ENCODE data around the gene RICTOR.

Gene RICTOR

GRCh38 chr5:39100301-39100850, 26.2 kb upstream of the RICTOR start:
- no peak for DNase-seq (ENCODE audit: low read depth)

- DNase-seq (ENCODE audit: low read depth) = no peak
Observed at GRCh38 chr5:39099831-39100230, 25.6 kb upstream of the RICTOR start.

GRCh38 chr5:39093352-39093751, 19.2 kb upstream of the RICTOR start:
- no peak for DNase-seq (ENCODE audit: low read depth)

- DNase-seq (ENCODE audit: low read depth) = no peak
Observed at GRCh38 chr5:39092581-39093351, 18.6 kb upstream of the RICTOR start.

- no peak for DNase-seq (ENCODE audit: low read depth)
Observed at GRCh38 chr5:39091940-39092580, 17.9 kb upstream of the RICTOR start.

- DNase-seq (ENCODE audit: low read depth) = no peak
Observed at GRCh38 chr5:39083968-39084367, 9.8 kb upstream of the RICTOR start.

GRCh38 chr5:39082995-39083394, 8.8 kb upstream of the RICTOR start:
- DNase-seq (ENCODE audit: low read depth) = no peak

- DNase-seq (ENCODE audit: low read depth) = no peak
Observed at GRCh38 chr5:39080597-39081204, 6.5 kb upstream of the RICTOR start.

GRCh38 chr5:39080168-39080567, 6.0 kb upstream of the RICTOR start:
- no peak for DNase-seq (ENCODE audit: low read depth)

- no peak for DNase-seq (ENCODE audit: low read depth)
Observed at GRCh38 chr5:39079147-39079546, 4.9 kb upstream of the RICTOR start.

GRCh38 chr5:39076757-39077728, 2.8 kb upstream of the RICTOR start:
- no peak for DNase-seq (ENCODE audit: low read depth)

- DNase-seq (ENCODE audit: low read depth) = no peak
Observed at GRCh38 chr5:39076101-39076756, 2.0 kb upstream of the RICTOR start.

GRCh38 chr5:39073767-39074016, 507 bp downstream of the RICTOR start:
- DNase-seq (ENCODE audit: low read depth) = peak; percentile 0

- DNase-seq (ENCODE audit: low read depth) = peak; percentile 19
Observed at GRCh38 chr5:39072925-39073766, 1.1 kb downstream of the RICTOR start.

- DNase-seq (ENCODE audit: low read depth) = no peak
Observed at GRCh38 chr5:39068099-39068498, 6.1 kb downstream of the RICTOR start.

- no peak for DNase-seq (ENCODE audit: low read depth)
Observed at GRCh38 chr5:39064450-39064849, 9.7 kb downstream of the RICTOR start.

GRCh38 chr5:39063037-39063436, 11.2 kb downstream of the RICTOR start:
- DNase-seq (ENCODE audit: low read depth) = no peak

- DNase-seq (ENCODE audit: low read depth) = no peak
Observed at GRCh38 chr5:39062530-39062929, 11.7 kb downstream of the RICTOR start.

GRCh38 chr5:39062104-39062503, 12.1 kb downstream of the RICTOR start:
- no peak for DNase-seq (ENCODE audit: low read depth)

- DNase-seq (ENCODE audit: low read depth) = no peak
Observed at GRCh38 chr5:39059064-39059463, 15.1 kb downstream of the RICTOR start.
